NCI-H2196 treated with DMSO at 0.1 percent for 48 hours (cell line): ENCODE results near the gene CLDN24.
"Not testable (repeated sequence)": the region's sequence is repeated elsewhere in the genome, so short reads cannot be mapped to it uniquely, and the experiment has no call there.

ENCODE experiments used
- DNase-seq: peaks from one replicate; lab custom pipeline; 2025; ENCODE audit not compliant: unreplicated experiment; lab: John Stamatoyannopoulos, UW

CLDN24 gene

DNA sequence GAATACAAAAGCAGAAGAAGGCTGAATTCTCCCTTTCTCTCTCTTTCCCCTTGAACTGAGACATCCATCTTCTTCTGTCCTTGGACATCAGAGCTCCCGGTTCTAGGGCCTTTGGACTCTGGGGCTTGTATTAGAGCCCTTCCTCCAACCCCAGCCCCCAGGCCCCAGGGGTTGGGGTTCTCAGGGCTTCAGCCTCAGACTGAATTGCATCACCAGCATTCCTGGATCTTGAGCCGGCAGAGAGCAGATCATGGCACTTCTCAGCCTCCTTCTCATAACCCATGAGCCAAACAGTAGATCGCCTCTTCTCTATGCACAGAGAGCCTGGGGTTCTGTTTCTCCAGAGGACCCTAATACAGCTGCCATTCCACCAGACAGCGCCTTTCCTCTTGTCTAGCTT is 25.3 kb upstream of the CLDN24 start:
- DNase-seq = no peak

- DNase-seq = no peak
Observed at GRCh38 chr4:183347146-183347545, 24.9 kb upstream of the CLDN24 start.

DNA sequence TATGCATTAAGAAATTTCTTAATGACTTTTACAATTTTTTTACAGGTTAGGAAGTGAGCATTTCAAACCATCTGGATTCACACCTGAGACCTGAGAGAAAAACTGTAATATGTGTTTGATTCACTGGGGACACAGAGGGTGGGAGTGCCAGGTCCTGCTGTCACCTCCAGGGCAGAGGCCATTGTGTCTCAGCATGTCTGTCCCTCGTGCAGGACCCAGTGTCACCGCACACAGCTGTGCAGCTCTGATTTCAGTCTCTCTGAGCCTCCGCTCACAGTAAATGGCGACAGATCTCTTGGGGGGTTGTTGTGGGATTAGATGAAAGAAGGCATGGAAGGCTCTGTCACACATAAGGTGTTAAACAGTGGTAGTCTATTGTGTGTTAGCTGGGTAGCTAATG is 23.0 kb upstream of the CLDN24 start:
- no peak for DNase-seq

GRCh38 chr4:183344523-183345255 is 22.5 kb upstream of the CLDN24 start:
- DNase-seq = no peak

DNA sequence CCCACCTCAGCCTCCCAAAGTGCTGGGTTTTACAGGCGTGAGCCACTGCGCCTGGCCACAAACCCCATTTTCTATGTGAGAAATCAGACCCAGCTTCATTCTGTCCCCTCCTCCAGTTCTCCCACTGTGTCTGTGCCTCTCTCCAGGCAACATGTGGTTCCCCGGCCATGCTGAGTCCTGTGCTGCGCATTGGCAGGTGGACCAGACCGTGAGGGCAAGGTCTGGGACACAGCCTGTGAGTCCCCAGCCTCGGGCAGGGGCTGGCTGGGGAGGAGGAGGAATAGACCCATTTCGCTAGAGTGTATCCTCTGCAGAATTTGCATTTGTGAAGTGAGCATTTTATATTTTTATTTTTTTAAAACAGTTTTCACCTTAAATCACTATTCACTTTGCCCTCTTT is 21.5 kb upstream of the CLDN24 start:
- no peak for DNase-seq

DNA sequence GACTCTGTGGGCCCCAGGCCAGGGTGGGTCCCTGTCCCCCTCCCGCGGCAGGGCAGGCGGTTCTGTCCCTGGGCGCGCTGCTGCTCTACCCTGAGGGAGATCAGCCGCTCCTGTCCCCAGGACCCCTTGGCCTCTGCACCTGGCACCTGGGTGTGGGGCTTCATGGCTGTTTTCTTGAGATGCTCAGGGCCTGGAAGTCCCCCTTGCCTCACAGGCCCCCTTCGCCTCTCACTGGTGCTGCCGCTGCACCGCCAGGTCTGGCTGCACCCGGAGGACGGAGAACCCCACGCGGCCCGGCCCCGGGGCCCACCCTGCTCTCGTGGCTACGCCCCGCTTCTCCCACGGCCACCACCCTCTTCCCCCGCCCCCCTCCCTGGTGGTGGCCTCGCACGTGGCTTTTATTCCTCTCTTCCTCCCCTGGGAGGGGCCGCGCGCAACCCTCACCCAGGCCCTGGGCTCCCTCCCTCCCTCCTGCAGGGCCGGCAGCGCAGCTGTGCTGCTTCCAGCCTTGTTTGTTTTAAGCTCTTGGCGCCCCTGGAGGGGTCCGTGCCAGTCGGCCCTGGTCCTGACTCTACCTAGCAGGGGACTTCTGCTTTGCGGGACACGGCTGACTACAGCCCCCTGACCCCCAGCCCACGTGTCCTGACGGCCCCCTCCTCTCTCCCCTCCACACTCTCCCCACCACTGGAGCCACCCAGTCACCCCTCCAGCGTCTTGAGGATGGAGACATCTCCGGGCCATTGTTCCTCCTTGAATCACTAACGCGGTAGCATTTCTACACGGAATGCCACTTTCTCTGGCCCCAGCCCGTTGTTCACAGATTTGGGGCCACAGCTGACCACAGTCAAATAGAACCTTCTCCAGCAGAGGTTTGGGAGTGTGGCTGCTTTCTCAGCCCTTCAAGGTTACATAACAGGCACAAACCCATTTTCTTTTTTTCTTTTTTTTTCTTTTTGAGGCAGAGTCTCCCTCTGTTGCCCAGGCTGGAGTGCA is 20.6 kb upstream of the CLDN24 start:
- no peak for DNase-seq

- no peak for DNase-seq
Observed at GRCh38 chr4:183337833-183338232, 15.6 kb upstream of the CLDN24 start.

DNA sequence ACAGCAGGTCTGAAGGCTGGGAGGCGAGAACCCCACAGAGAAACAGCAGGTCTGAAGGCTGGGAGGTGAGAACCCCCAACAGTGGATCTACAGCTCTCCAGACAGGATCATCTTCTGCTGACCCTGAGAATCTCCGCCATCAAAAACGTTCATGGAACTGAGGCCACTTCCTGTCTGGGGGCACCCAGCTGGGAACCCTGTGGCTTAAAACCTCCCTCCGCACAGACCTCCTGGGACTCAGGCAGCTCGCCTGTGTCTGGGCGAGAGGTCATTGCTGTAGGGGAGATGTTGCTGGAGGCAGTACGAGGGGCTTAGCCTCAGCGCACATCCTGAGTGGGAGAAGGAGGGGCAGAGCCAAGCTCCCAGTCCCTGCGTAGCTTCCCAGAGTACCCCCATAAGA is 15.1 kb upstream of the CLDN24 start:
- DNase-seq = no peak

DNA sequence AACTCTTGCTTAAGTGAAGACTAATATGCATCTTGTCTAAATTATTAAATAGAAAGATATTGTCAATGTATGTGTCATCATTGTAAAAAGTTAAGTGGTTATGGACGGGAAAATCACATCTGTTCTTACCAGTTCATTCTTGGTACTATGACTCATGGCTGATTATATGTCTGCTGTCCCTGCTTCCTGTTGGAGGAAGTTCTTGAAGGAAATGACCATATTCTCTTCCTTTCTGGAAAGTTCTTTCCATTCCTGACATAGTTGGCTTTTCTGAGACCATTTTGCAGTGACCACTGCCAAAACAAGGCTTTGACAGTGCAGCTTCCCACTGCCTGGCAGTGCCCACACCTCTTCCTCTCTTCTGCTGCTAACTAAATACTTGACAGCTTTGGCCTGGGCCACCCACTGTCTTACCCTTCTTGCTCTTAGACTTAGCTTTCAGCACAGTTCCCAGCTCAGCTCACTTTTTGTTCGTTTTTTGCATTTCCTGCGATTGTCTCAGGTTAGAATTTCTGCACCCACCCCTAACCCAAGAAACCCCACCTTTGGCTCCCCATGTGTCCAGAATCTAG is 13.2 kb upstream of the CLDN24 start:
- DNase-seq = no peak

DNA sequence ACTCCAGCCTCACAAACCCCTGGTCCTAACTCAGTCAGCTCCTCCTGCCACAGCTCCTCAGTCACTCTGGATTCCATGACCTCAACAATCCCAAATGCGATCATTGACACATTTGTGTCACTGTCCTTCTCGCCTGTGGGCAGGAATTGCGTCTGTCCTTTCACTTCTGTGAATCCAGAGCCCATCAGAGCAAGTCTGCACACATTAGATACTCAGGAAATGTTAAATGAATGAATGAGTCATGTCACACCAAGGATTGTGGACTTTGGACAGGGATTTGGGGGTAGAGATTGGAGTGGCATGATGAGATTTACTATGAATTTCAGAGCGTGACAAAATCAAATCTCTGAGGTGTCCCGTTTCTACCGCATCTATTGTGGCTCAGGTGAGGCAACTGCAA is 11.8 kb upstream of the CLDN24 start:
- DNase-seq = no peak

GRCh38 chr4:183333202-183333601 is 11.0 kb upstream of the CLDN24 start:
- DNase-seq = no peak

- DNase-seq = no peak
Observed at GRCh38 chr4:183332447-183332846, 10.2 kb upstream of the CLDN24 start.

GRCh38 chr4:183330841-183331240 is 8.6 kb upstream of the CLDN24 start:
- no peak for DNase-seq

DNA sequence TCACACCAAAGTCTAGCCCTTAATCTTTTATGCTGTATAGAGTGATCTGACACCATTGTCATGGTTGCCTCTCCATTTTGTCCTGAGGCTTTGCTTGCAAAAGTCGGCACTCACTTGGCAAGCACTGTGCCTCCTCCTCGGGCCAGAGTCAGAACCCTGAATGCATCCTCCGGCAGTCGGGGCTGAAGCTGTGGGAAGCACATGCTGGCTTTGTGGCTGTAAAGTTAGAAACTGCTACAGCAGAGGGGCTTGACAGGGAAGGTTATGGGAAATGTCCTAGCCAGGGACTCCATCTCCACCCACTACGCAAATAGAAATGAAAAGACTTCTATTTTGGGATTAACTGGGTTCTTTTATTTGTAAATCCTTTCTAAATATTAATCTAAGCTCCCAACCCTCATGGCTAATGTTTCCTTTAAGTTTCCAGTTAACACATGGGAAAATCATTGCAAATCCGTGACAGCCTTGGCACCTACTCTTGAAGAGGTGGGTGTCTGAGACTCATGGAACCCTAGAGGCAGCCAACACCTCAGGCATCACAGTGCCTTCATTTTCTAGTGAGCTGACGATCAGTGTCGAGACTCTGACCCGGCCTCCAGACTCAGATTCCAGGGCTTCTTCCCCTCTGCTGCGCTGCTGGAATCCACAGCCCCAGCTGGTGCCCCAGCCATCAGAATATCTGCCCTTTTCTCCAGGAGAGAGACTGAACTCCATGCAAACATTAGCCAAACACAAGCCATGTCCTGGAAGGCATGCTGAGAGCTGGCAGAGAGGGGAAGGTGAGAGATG is 7.9 kb upstream of the CLDN24 start:
- no peak for DNase-seq

DNA sequence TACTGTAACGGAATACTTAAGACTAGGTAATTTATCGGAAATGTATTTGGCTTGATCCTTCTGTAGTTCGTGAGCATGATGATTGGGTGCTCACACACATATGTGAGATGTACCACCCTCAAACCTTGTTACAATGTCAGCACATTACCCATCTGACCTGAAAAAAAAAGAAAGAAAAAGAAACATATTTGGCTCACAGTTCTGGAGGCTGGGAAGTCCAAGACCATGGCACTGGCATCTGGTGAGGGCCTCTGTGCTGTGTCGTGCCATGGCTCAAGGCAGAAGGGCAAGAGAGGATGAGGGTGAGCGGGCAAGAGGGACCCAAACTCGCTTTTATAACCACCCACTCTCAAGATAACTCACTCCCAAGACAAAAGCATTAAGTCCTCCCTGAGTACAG is 7.0 kb upstream of the CLDN24 start:
- DNase-seq = no peak

DNA sequence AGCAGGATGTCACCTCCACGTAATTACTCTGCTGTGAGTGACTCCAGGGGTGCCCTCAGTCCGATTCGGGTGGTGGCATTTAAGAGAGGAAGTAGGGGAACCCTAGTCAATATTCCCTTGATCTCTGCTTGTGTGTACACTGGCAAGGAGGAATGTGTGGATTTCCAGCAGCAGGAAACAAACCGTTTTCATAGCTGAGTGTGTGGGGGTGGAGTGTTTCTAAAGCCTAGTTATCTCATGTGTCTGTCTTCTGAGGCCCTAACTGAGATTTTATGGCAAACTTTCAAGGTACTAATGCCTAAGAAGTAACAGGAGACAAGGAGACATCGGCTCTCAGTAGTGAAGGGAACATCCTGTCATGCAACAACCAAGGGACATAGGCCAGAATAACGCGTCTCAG is 6.6 kb upstream of the CLDN24 start:
- no peak for DNase-seq

DNA sequence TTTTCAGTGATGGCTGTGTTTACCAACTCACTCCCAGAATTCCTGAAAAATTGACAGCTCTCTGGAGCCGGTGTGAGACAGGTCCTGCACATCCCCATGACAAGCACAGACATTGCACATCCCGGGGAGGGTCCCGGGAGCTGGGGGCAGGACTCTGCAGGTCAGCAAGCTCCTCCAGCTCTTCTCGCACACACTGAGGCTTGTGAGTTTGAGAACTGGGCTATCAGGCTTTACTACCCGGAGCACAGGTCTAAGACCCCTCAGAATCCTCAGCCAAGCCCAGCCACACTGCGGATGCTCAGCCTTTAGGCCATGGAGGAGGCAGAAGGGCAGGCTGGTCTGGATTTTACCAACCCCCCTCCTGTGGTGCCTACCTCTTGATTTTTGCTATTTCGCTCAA is 5.6 kb upstream of the CLDN24 start:
- no peak for DNase-seq

- no peak for DNase-seq
Observed at GRCh38 chr4:183326853-183327252, 4.6 kb upstream of the CLDN24 start.

DNA sequence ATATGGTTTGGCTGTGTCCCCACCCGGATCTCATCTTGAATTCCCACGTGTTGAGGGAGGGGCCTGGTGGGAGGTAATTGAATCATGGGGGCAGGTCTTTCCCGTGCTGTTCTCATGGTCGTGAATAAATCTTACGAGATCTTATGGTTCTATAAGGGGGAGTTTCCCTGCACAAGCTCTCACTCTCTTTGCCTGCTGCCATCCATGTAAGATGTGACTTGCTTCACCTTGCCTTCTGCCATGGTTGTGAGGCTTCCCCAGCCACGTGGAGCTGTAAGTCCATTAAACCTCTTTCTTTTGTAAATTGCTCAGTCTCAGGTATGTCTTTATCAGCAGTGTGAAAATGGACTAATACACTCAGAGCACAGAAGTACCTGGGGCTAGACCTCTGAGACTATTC is 4.2 kb upstream of the CLDN24 start:
- not testable (repeated sequence) for DNase-seq

- no peak for DNase-seq
Observed at GRCh38 chr4:183324619-183325018, 2.4 kb upstream of the CLDN24 start.

- not testable (repeated sequence) for DNase-seq
Observed at GRCh38 chr4:183324056-183324455, 1.8 kb upstream of the CLDN24 start.
